HCT116 (cell line): ENCODE results near the gene TEX29. TPM values are rescaled to one million over a fixed set of nuclear protein-coding genes. Genes with fewer than 3 reads are reported as not detected.

Experiments
- ATAC-seq: fragments of 200-7000 bp; cut with Tn5 transposase; 2 replicates; pipeline ENCODE4 v1.9.1; 2020; ENCODE audit warnings: mild to moderate bottlenecking, moderate library complexity
- BruUV-seq: library from RNA; stranded (reverse); fragments of 400-500 nt; replicated peaks from 2 replicates; lab custom pipeline; 2021; lab: Mats Ljungman, UMichigan
- CTCF ChIA-PET: fragments of 300-600 bp; sonication (Branson Sonifier 250); formaldehyde crosslinking; loops from one replicate; lab custom pipeline; 2021; ENCODE audit warnings: antibody characterized with exemption; lab: Charles Lee
- POLR2A ChIA-PET: fragments of 300-600, 350-600 bp; sonication (Branson Sonifier 250); formaldehyde crosslinking; loops from one replicate; lab custom pipeline; 2021; ENCODE audit warnings: antibody characterized with exemption; lab: Charles Lee
- RAD21 ChIA-PET, 2 experiments: fragments of 300-600 bp; sonication (Branson Sonifier 250); formaldehyde crosslinking; loops; one replicate each; lab custom pipeline; 2023; ENCODE audit warnings: low total read pairs in 2 of 2; ENCODE audit not compliant: uncharacterized antibody in 2 of 2, unreplicated experiment in 2 of 2, low non-redundant PET in 1 of 2; lab: Charles Lee
- DNase-seq: peaks from one replicate; pipeline ENCODE4 v3.0.0-alpha.2; 2010; ENCODE audit warnings: low read depth, low spot score
- H2AFZ ChIP-seq: fragments of 200-600 bp; shearing (Covaris generic), sonication (generic); 2 replicates; pipeline ENCODE4 v1.6.1; 2017; ENCODE audit warnings: low read depth, mixed run types, mixed read lengths, antibody characterized with exemption, low read length; ENCODE audit not compliant: poor library complexity, severe bottlenecking
- H3K27ac ChIP-seq: 2 replicates; pipeline ENCODE4 v1.5.1; 2012; ENCODE audit warnings: low read depth, low read length
- H3K27me3 ChIP-seq: fragments of 200-600 bp; sonication (generic); 2 replicates; pipeline ENCODE4 v1.6.1; 2016; ENCODE audit warnings: mixed run types, low read length, mixed read lengths; ENCODE audit not compliant: insufficient read depth
- H3K36me3 ChIP-seq, 2 experiments: fragments of 200-500 bp in 1 of 2; fragments of 200-600 bp in 1 of 2; sonication (Bioruptor generic) in 1 of 2; sonication (generic) in 1 of 2; 2 replicates each; pipeline versions ENCODE4 v1.5.1 to v1.6.1; 2014 to 2016; ENCODE audit warnings: low read length in 2 of 2, inconsistent platforms in 1 of 2, mixed read lengths in 1 of 2, mixed run types in 1 of 2; ENCODE audit not compliant: insufficient read depth in 2 of 2, control insufficient read depth in 1 of 2
- H3K4me1 ChIP-seq, 2 experiments: fragments of 200-600 bp in 1 of 2; sonication (generic) in 1 of 2; 2 replicates each; pipeline versions ENCODE4 v1.5.1 to v1.6.1; 2012 to 2017; ENCODE audit warnings: low read length in 2 of 2, inconsistent platforms in 1 of 2, mild to moderate bottlenecking in 1 of 2, mixed read lengths in 1 of 2, mixed run types in 1 of 2, moderate library complexity in 1 of 2; ENCODE audit not compliant: insufficient read depth in 2 of 2, control insufficient read depth in 1 of 2
- H3K4me2 ChIP-seq: fragments of 200-600 bp; sonication (generic); 2 replicates; pipeline ENCODE4 v1.6.1; 2017; ENCODE audit warnings: mixed run types, low read length, mixed read lengths
- H3K4me3 ChIP-seq, 2 experiments: fragments of 200-600 bp in 1 of 2; sonication (generic) in 1 of 2; replicated peaks in 1 of 2; 2 replicates each; pipeline ENCODE4 v1.5.1; 2011 to 2016; ENCODE audit warnings: low read length in 2 of 2, control low read depth in 1 of 2, low read depth in 1 of 2, mild to moderate bottlenecking in 1 of 2, mixed read lengths in 1 of 2, mixed run types in 1 of 2
- H3K79me2 ChIP-seq: fragments of 200-600 bp; sonication (generic); 2 replicates; pipeline ENCODE4 v1.6.1; 2017; ENCODE audit warnings: mild to moderate bottlenecking, mixed run types, low read length, moderate library complexity, mixed read lengths; ENCODE audit not compliant: insufficient read depth
- H3K9ac ChIP-seq: fragments of 200-600 bp; sonication (generic); 2 replicates; pipeline ENCODE4 v1.6.1; 2016; ENCODE audit warnings: low read length, mixed read lengths
- H3K9me2 ChIP-seq: fragments of 200-600 bp; sonication (generic), shearing (Covaris generic); 2 replicates; pipeline ENCODE4 v1.6.1; 2017; ENCODE audit warnings: mixed run types, mild to moderate bottlenecking, moderate library complexity; ENCODE audit not compliant: insufficient read depth
- H3K9me3 ChIP-seq, 2 experiments: fragments of 200-500 bp in 1 of 2; fragments of 200-600 bp in 1 of 2; sonication (Bioruptor generic) in 1 of 2; sonication (generic) in 1 of 2; 2 replicates each; pipeline ENCODE4 v1.6.1; 2014 to 2017; ENCODE audit warnings: low read length in 2 of 2, mixed read lengths in 2 of 2, inconsistent platforms in 1 of 2, low read depth in 1 of 2, mild to moderate bottlenecking in 1 of 2, mixed run types in 1 of 2, moderate library complexity in 1 of 2; ENCODE audit not compliant: control insufficient read depth in 1 of 2, insufficient read depth in 1 of 2
- H4K20me1 ChIP-seq: fragments of 200-600 bp; sonication (generic), shearing (Covaris generic); 2 replicates; pipeline ENCODE4 v1.6.1; 2017; ENCODE audit warnings: mixed run types, mild to moderate bottlenecking, moderate library complexity; ENCODE audit not compliant: insufficient read depth
- ATF3 ChIP-seq: IDR thresholded peaks from 2 replicates; pipeline ENCODE4 v1.6.1; 2012
- CBX3 ChIP-seq: IDR thresholded peaks from 2 replicates; pipeline ENCODE4 v1.6.1; 2012; ENCODE audit warnings: low read depth
- CEBPB ChIP-seq: IDR thresholded peaks from 2 replicates; pipeline ENCODE4 v1.6.1; 2012; ENCODE audit warnings: low read depth
- CTCF ChIP-seq, 3 experiments: fragments of 200-600 bp in 1 of 3; sonication (generic) in 1 of 3; IDR thresholded peaks in 2 of 3; conservative IDR thresholded peaks in 1 of 3; 2 replicates each; pipeline ENCODE4 v1.5.1; 2012 to 2017; ENCODE audit warnings: low read depth in 2 of 3, low read length in 2 of 3, antibody characterized with exemption in 1 of 3, borderline replicate concordance in 1 of 3, control low read depth in 1 of 3, mild to moderate bottlenecking in 1 of 3, mixed read lengths in 1 of 3, mixed run types in 1 of 3, moderate library complexity in 1 of 3; ENCODE audit not compliant: insufficient read depth in 1 of 3
- EZH2 ChIP-seq: fragments of 200-600 bp; sonication (generic); IDR thresholded peaks from 2 replicates; pipeline ENCODE4 v1.6.1; 2017; ENCODE audit warnings: antibody characterized with exemption, mixed run types
- SRF ChIP-seq: IDR thresholded peaks from 2 replicates; pipeline ENCODE4 v1.6.1; 2012; ENCODE audit warnings: low read depth
- TCF7L2 ChIP-seq: IDR thresholded peaks from 2 replicates; pipeline ENCODE4 v1.7.0; 2011; ENCODE audit warnings: borderline replicate concordance, inconsistent platforms; ENCODE audit not compliant: insufficient read depth, insufficient read length; ENCODE audit errors: extremely low read depth
- ZBTB33 ChIP-seq: IDR thresholded peaks from 2 replicates; pipeline ENCODE4 v1.6.1; 2011; ENCODE audit warnings: mild to moderate bottlenecking, low read length, moderate library complexity; ENCODE audit not compliant: insufficient replicate concordance; ENCODE audit errors: extremely low read depth
- intact Hi-C: fragments of 100-400 bp; cut with micrococcal nuclease; formaldehyde crosslinking; loops from 2 replicates; pipeline ENCODE4 v1.10.0; 2022
- total RNA-seq: library from RNA; stranded (reverse); gene quantifications from one replicate; pipeline ENCODE4 v1.2.1, GENCODE V29; 2021; ENCODE audit not compliant: unreplicated experiment

Gene TEX29
- total RNA-seq, 1 experiment from 2014 or later: not detected

- ChIA-PET CTCF (no interaction called here), RAD21 (no interaction called here), POLR2A (no interaction called here)
- Histone ChIP-seq H3K36me3 (peaks cover 21 to 29% of the 10 kb centered on the region in 2 experiments; a peak in 3 of 4 replicates), H3K4me3 (no peak overlapping the region), H3K9me2 (no peaks in the 10 kb centered on the region), H3K27me3 (no peaks in the 10 kb centered on the region), H3K79me2 (no peaks in the 10 kb centered on the region), H2AFZ (no peak overlapping the region), H3K9me3 (no peaks in the 10 kb centered on the region), H4K20me1 (no peaks in the 10 kb centered on the region), H3K9ac (no peak overlapping the region), H3K4me1 (no peaks in the 10 kb centered on the region), H3K4me2 (no peak overlapping the region), H3K27ac (no peak overlapping the region)
- intact Hi-C loops: no loop called here
- BruUV-seq: no TSS peak
- ATAC-seq (no peak), DNase-seq (no peak)
- TF ChIP-seq ZBTB33 (no peak), SRF (no peak), TCF7L2 (no peak), EZH2 (no peak), CEBPB (no peak), CBX3 (no peak), CTCF (IDR thresholded peaks at IDR 0.05 in 2 of 3, conservative IDR thresholded peaks at IDR 0.05 in 1 of 3; ENCODE audit: borderline replicate concordance in 1 of 3, insufficient read depth in 1 of 3, low read depth in 2 of 3, low read length in 2 of 3) (no peak), ATF3 (no peak)
These were observed 16.9 kb upstream of the TEX29 start for GRCh38 chr13:111303559-111303958.
